ENCODE data around the gene GRIFIN. TPM values are rescaled to one million over a fixed set of nuclear protein-coding genes. Genes with fewer than 3 reads are reported as not detected.
"Not testable (repeated sequence)": the region's sequence is repeated elsewhere in the genome, so short reads cannot be mapped to it uniquely, and the experiment has no call there.

Gene GRIFIN
- total and polyA plus RNA-seq, 7 experiments from 2014 or later, result not detected

- no peak for DNase-seq
- no peaks in the 10 kb centered on the region for H3K9me3 ChIP-seq (ENCODE audit: control insufficient read depth in 2 of 3, low read length in 3 of 3)
- no peak overlapping the region for H3K4me3 Mint-ChIP-seq
- CTCF ChIA-PET, result no interaction called here
- peaks cover 0 to 10% (median 0%) of the 10 kb centered on the region in 5 donors for H3K27me3 Mint-ChIP-seq
- no peak for ATAC-seq
- peaks cover 0 to 7% (median 0%) of the 10 kb centered on the region in 11 donors for H3K9me3 Mint-ChIP-seq
- H3K36me3 Mint-ChIP-seq, result peaks cover 0 to 4% (median 1%) of the 10 kb centered on the region in 5 donors
- H3K27me3 ChIP-seq (ENCODE audit: control insufficient read depth in 2 of 2, insufficient read depth in 2 of 2, low read length in 2 of 2), result no peaks in the 10 kb centered on the region
- no peak overlapping the region for H3K27ac Mint-ChIP-seq
- POLR2A ChIA-PET, result no interaction called here
- no peak overlapping the region for H3K27ac ChIP-seq (ENCODE audit: low read depth, low read length)
- H3K36me3 ChIP-seq (ENCODE audit: control insufficient read depth in 2 of 3, insufficient read depth in 3 of 3, low read length in 3 of 3), result no peaks in the 10 kb centered on the region
- intact Hi-C loops (cut with micrococcal nuclease), result no loop called here
- peaks cover 0 to 9% (median 0%) of the 10 kb centered on the region in 7 donors for H3K4me1 Mint-ChIP-seq
- H3K4me3 ChIP-seq (ENCODE audit: low read length), result no peak overlapping the region
- H3K4me1 ChIP-seq (ENCODE audit: control insufficient read depth in 2 of 2, insufficient read depth in 2 of 2, low read length in 2 of 2), result peaks cover 0 to 11% of the 10 kb centered on the region in 2 donors
Measured at GRCh38 chr7:2460188-2460587, 16.0 kb downstream of the GRIFIN start.

GRCh38 chr7:2459674-2460073 is 16.5 kb downstream of the GRIFIN start:
- Histone ChIP-seq H3K4me1 (ENCODE audit: control insufficient read depth in 2 of 2, insufficient read depth in 2 of 2, low read length in 2 of 2) (peaks cover 0 to 11% of the 10 kb centered on the region in 2 donors), H3K4me3 (ENCODE audit: low read length) (no peak overlapping the region), H3K36me3 (ENCODE audit: control insufficient read depth in 2 of 3, insufficient read depth in 3 of 3, low read length in 3 of 3) (no peaks in the 10 kb centered on the region), H3K9me3 (ENCODE audit: control insufficient read depth in 2 of 3, low read length in 3 of 3) (no peaks in the 10 kb centered on the region), H3K27ac (ENCODE audit: low read depth, low read length) (no peak overlapping the region), H3K27me3 (ENCODE audit: control insufficient read depth in 2 of 2, insufficient read depth in 2 of 2, low read length in 2 of 2) (no peaks in the 10 kb centered on the region)
- H3K9me3 Mint-ChIP-seq, result peaks cover 0 to 7% (median 0%) of the 10 kb centered on the region in 11 donors
- no peak overlapping the region for H3K4me3 Mint-ChIP-seq
- H3K36me3 Mint-ChIP-seq, result peaks cover 0 to 4% (median 3%) of the 10 kb centered on the region in 5 donors
- ATAC-seq (no peak), DNase-seq (no peak)
- no peak overlapping the region for H3K27ac Mint-ChIP-seq
- intact Hi-C loops (cut with micrococcal nuclease), result no loop called here
- ChIA-PET CTCF (interaction anchor here (0.6 kb wide), 1 partner anchor 11 kb away, joined by 4 read pairs; no protein-coding TSS in a partner anchor), POLR2A (no interaction called here)
- peaks cover 0 to 13% (median 0%) of the 10 kb centered on the region in 5 donors for H3K27me3 Mint-ChIP-seq
- peaks cover 0 to 9% (median 0%) of the 10 kb centered on the region in 7 donors for H3K4me1 Mint-ChIP-seq

GRCh38 chr7:2453849-2454248 is 22.3 kb downstream of the GRIFIN start:
- Mint-ChIP-seq H3K4me3 (peak overlapping the region in 1 of 10 donors; percentile 22), H3K4me1 (peaks cover 0 to 16% (median 8%) of the 10 kb centered on the region in 7 donors), H3K27me3 (peaks cover 0 to 22% (median 0%) of the 10 kb centered on the region in 5 donors)
- H3K9me3 ChIP-seq (ENCODE audit: control insufficient read depth in 2 of 3, low read length in 3 of 3); H3K36me3 Mint-ChIP-seq; H3K27ac ChIP-seq (ENCODE audit: low read depth, low read length); H3K4me3 ChIP-seq (ENCODE audit: low read length); H3K27me3 ChIP-seq (ENCODE audit: control insufficient read depth in 2 of 2, insufficient read depth in 2 of 2, low read length in 2 of 2); POLR2A ChIA-PET; H3K27ac Mint-ChIP-seq; H3K9me3 Mint-ChIP-seq; H3K36me3 ChIP-seq (ENCODE audit: control insufficient read depth in 2 of 3, insufficient read depth in 3 of 3, low read length in 3 of 3); DNase-seq; ATAC-seq: not testable (repeated sequence)
- peaks cover 8 to 17% of the 10 kb centered on the region in 2 donors for H3K4me1 ChIP-seq (ENCODE audit: control insufficient read depth in 2 of 2, insufficient read depth in 2 of 2, low read length in 2 of 2)
- CTCF ChIA-PET, result interaction anchor here (0.8 to 2.0 kb wide), 2 partner anchors 14 to 227 kb away, joined by 3 to 7 read pairs; no protein-coding TSS in a partner anchor
- intact Hi-C loops (cut with micrococcal nuclease), result loop anchor here in 1 of 2 donors (5.0 kb wide), 1 partner anchor 433 kb away; no protein-coding TSS in a partner anchor

- ChIA-PET CTCF (interaction anchor here (0.5 to 2.0 kb wide), 6 partner anchors 15 to 436 kb away, joined by 4 to 7 read pairs (median 5); no protein-coding TSS in a partner anchor), POLR2A (interaction anchor here (1.4 kb wide), 1 partner anchor 258 kb away, joined by 4 read pairs; no protein-coding TSS in a partner anchor)
- H3K36me3 ChIP-seq (ENCODE audit: control insufficient read depth in 2 of 3, insufficient read depth in 3 of 3, low read length in 3 of 3), result no peaks in the 10 kb centered on the region
- DNase-seq, result no peak
- peaks cover 0 to 7% (median 0%) of the 10 kb centered on the region in 11 donors for H3K9me3 Mint-ChIP-seq
- H3K27ac ChIP-seq (ENCODE audit: low read depth, low read length), result no peak overlapping the region
- H3K9me3 ChIP-seq (ENCODE audit: control insufficient read depth in 2 of 3, low read length in 3 of 3), result no peaks in the 10 kb centered on the region
- peaks cover 0 to 22% (median 0%) of the 10 kb centered on the region in 5 donors for H3K27me3 Mint-ChIP-seq
- intact Hi-C loops (cut with micrococcal nuclease), result loop anchor here in 1 of 2 donors (5.0 kb wide), 1 partner anchor 435 kb away; no protein-coding TSS in a partner anchor
- H3K4me1 ChIP-seq (ENCODE audit: control insufficient read depth in 2 of 2, insufficient read depth in 2 of 2, low read length in 2 of 2), result peaks cover 8 to 12% of the 10 kb centered on the region in 2 donors
- H3K4me1 Mint-ChIP-seq, result peaks cover 0 to 12% (median 7%) of the 10 kb centered on the region in 7 donors
- H3K4me3 ChIP-seq (ENCODE audit: low read length), result no peak overlapping the region
- H3K27me3 ChIP-seq (ENCODE audit: control insufficient read depth in 2 of 2, insufficient read depth in 2 of 2, low read length in 2 of 2), result no peaks in the 10 kb centered on the region
- H3K36me3 Mint-ChIP-seq, result peaks cover 0 to 4% (median 3%) of the 10 kb centered on the region in 5 donors
- H3K27ac Mint-ChIP-seq, result peak overlapping the region in 1 of 9 donors; percentile 33
- ATAC-seq, result no peak
- peak overlapping the region in 2 of 10 donors; percentile 29 to 56 for H3K4me3 Mint-ChIP-seq
Measured at GRCh38 chr7:2452643-2453270, 23.4 kb downstream of the GRIFIN start.

GRCh38 chr7:2452074-2452507 is 24.1 kb downstream of the GRIFIN start:
- Histone ChIP-seq H3K27ac (ENCODE audit: low read depth, low read length) (no peak overlapping the region), H3K36me3 (ENCODE audit: control insufficient read depth in 2 of 3, insufficient read depth in 3 of 3, low read length in 3 of 3) (no peaks in the 10 kb centered on the region), H3K27me3 (ENCODE audit: control insufficient read depth in 2 of 2, insufficient read depth in 2 of 2, low read length in 2 of 2) (no peaks in the 10 kb centered on the region), H3K4me1 (ENCODE audit: control insufficient read depth in 2 of 2, insufficient read depth in 2 of 2, low read length in 2 of 2) (peaks cover 6 to 8% of the 10 kb centered on the region in 2 donors), H3K9me3 (ENCODE audit: control insufficient read depth in 2 of 3, low read length in 3 of 3) (no peaks in the 10 kb centered on the region), H3K4me3 (ENCODE audit: low read length) (peak overlapping the region; percentile 48)
- H3K4me3 Mint-ChIP-seq, result peak overlapping the region; percentile 51 to 76 (median 61)
- H3K9me3 Mint-ChIP-seq, result peaks cover 0 to 7% (median 0%) of the 10 kb centered on the region in 11 donors
- peaks cover 0 to 22% (median 0%) of the 10 kb centered on the region in 5 donors for H3K27me3 Mint-ChIP-seq
- peaks cover 0 to 4% (median 3%) of the 10 kb centered on the region in 5 donors for H3K36me3 Mint-ChIP-seq
- DNase-seq (peak in 2 of 9 donors; percentile 5 to 14), ATAC-seq (peak; percentile 18)
- peaks cover 0 to 10% (median 8%) of the 10 kb centered on the region in 7 donors for H3K4me1 Mint-ChIP-seq
- peak overlapping the region in 1 of 9 donors; percentile 29 for H3K27ac Mint-ChIP-seq
- POLR2A ChIA-PET, result interaction anchor here (0.6 to 1.4 kb wide), 2 partner anchors 60 to 258 kb away, joined by 3 to 4 read pairs; no protein-coding TSS in a partner anchor
- intact Hi-C loops (cut with micrococcal nuclease), result loop anchor here in 1 of 2 donors (5.0 kb wide), 1 partner anchor 435 kb away; no protein-coding TSS in a partner anchor
- CTCF ChIA-PET, result interaction anchor here (0.5 to 1.8 kb wide), 8 partner anchors 17 to 437 kb away, joined by 3 to 5 read pairs (median 4); no protein-coding TSS in a partner anchor

GRCh38 chr7:2451171-2452073 is 24.8 kb downstream of the GRIFIN start:
- H3K36me3 Mint-ChIP-seq, result peaks cover 0 to 4% (median 3%) of the 10 kb centered on the region in 5 donors
- intact Hi-C loops (cut with micrococcal nuclease), result loop anchor here (1.0 to 5.0 kb wide), 6 partner anchors 18 to 436 kb away; no protein-coding TSS in a partner anchor
- peaks cover 0 to 21% (median 0%) of the 10 kb centered on the region in 5 donors for H3K27me3 Mint-ChIP-seq
- Histone ChIP-seq H3K27me3 (ENCODE audit: control insufficient read depth in 2 of 2, insufficient read depth in 2 of 2, low read length in 2 of 2) (no peaks in the 10 kb centered on the region), H3K9me3 (ENCODE audit: control insufficient read depth in 2 of 3, low read length in 3 of 3) (no peaks in the 10 kb centered on the region), H3K4me3 (ENCODE audit: low read length) (peak overlapping the region; percentile 48), H3K4me1 (ENCODE audit: control insufficient read depth in 2 of 2, insufficient read depth in 2 of 2, low read length in 2 of 2) (peaks cover 6 to 8% of the 10 kb centered on the region in 2 donors), H3K27ac (ENCODE audit: low read depth, low read length) (no peak overlapping the region), H3K36me3 (ENCODE audit: control insufficient read depth in 2 of 3, insufficient read depth in 3 of 3, low read length in 3 of 3) (no peaks in the 10 kb centered on the region)
- ChIA-PET CTCF (interaction anchor here (0.6 to 2.4 kb wide), 13 partner anchors 12 to 265 kb away, joined by 3 to 10 read pairs (median 4); no protein-coding TSS in a partner anchor), POLR2A (interaction anchor here (0.6 to 1.4 kb wide), 2 partner anchors 61 to 259 kb away, joined by 3 to 4 read pairs; no protein-coding TSS in a partner anchor)
- DNase-seq (peak; percentile 50 to 83 (median 68)), ATAC-seq (peak; percentile 95)
- peaks cover 0 to 8% (median 8%) of the 10 kb centered on the region in 7 donors for H3K4me1 Mint-ChIP-seq
- peak overlapping the region in 1 of 9 donors; percentile 29 for H3K27ac Mint-ChIP-seq
- peak overlapping the region; percentile 51 to 76 (median 61) for H3K4me3 Mint-ChIP-seq
- peaks cover 0 to 7% (median 0%) of the 10 kb centered on the region in 11 donors for H3K9me3 Mint-ChIP-seq
